B cell (primary cell): ENCODE measurements around the gene ITGB1. TPM values are rescaled to one million over a fixed set of nuclear protein-coding genes. Genes with fewer than 3 reads are reported as not detected.

Experiments
- ATAC-seq: fragments of 200-7000 bp; cut with Tn5 transposase; one replicate; pipeline ENCODE4 v1.10.0; 2021; ENCODE audit warnings: low read depth, mild to moderate bottlenecking, moderate number of reproducible peaks, moderate library complexity
- CTCF ChIA-PET: fragments of 350-600 bp; sonication (Branson Sonifier 250); formaldehyde crosslinking; loops from one replicate; lab custom pipeline; 2021; ENCODE audit warnings: antibody characterized with exemption, inconsistent platforms; lab: Charles Lee
- POLR2A ChIA-PET: fragments of 350-600 bp; sonication (Branson Sonifier 250); formaldehyde crosslinking; loops from one replicate; lab custom pipeline; 2021; ENCODE audit warnings: antibody characterized with exemption; lab: Charles Lee
- DNase-seq: peaks from one replicate; pipeline ENCODE4 v3.0.0; 2013
- H2AFZ ChIP-seq: 2 replicates; pipeline ENCODE4 v1.6.1; 2012; ENCODE audit warnings: mild to moderate bottlenecking, low read depth, low read length; ENCODE audit not compliant: insufficient read depth, poor library complexity, severe bottlenecking
- H3K27ac ChIP-seq, 2 donors: 1 replicate in 1 of 2; 2 replicates in 1 of 2; pipeline ENCODE4 v1.5.1; 2012 to 2013; ENCODE audit warnings: low read length in 2 of 2, mild to moderate bottlenecking in 2 of 2, moderate library complexity in 1 of 2
- H3K27me3 ChIP-seq, 4 experiments: fragments of 200-600 bp in 1 of 4; sonication (generic) in 1 of 4; replicated peaks in 1 of 4; 1 replicate in 2 of 4; 2 replicates in 2 of 4; pipeline versions ENCODE4 v1.6.1 to v1.7.0; 2013 to 2016; ENCODE audit warnings: low read length in 3 of 4, mild to moderate bottlenecking in 2 of 4, mixed read lengths in 1 of 4, moderate library complexity in 1 of 4; ENCODE audit not compliant: insufficient read depth in 4 of 4, control insufficient read depth in 3 of 4; ENCODE audit errors: control extremely low read depth in 1 of 4
- H3K36me3 ChIP-seq, 2 experiments: replicated peaks in 1 of 2; 1 replicate in 1 of 2; 2 replicates in 1 of 2; pipeline versions ENCODE4 v1.6.1 to v1.7.1; 2013; ENCODE audit warnings: low read length in 1 of 2; ENCODE audit not compliant: insufficient read depth in 2 of 2, control insufficient read depth in 1 of 2; ENCODE audit errors: control extremely low read depth in 1 of 2, extremely low read depth in 1 of 2
- H3K4me1 ChIP-seq, 2 donors: fragments of 200-600 bp in 1 of 2; sonication (generic) in 1 of 2; 1 replicate in 1 of 2; 2 replicates in 1 of 2; pipeline versions ENCODE4 v1.5.1 to v1.6.1; 2013 to 2017; ENCODE audit warnings: low read length in 2 of 2; ENCODE audit not compliant: control insufficient read depth in 2 of 2, insufficient read depth in 2 of 2
- H3K4me2 ChIP-seq: replicated peaks from 2 replicates; pipeline ENCODE3; 2012; ENCODE audit warnings: mild to moderate bottlenecking, low read depth, low read length; ENCODE audit not compliant: poor library complexity, severe bottlenecking
- H3K4me3 ChIP-seq, 5 experiments: fragments of 200-600 bp in 1 of 5; sonication (generic) in 1 of 5; 1 replicate in 3 of 5; 2 replicates in 2 of 5; pipeline versions ENCODE4 v1.5.1 to v1.7.0; 2011 to 2016; ENCODE audit warnings: low read length in 4 of 5, mild to moderate bottlenecking in 4 of 5, low read depth in 2 of 5, control low read depth in 1 of 5, moderate library complexity in 1 of 5; ENCODE audit not compliant: insufficient read depth in 1 of 5; ENCODE audit errors: control extremely low read depth in 1 of 5, extremely low read depth in 1 of 5
- H3K79me2 ChIP-seq: fragments of 200-600 bp; sonication (generic); one replicate; pipeline ENCODE4 v1.6.0; 2016; ENCODE audit warnings: low read length; ENCODE audit not compliant: control insufficient read depth, insufficient read depth
- H3K9ac ChIP-seq: fragments of 200-600 bp; sonication (generic); 2 replicates; pipeline ENCODE4 v1.6.1; 2017; ENCODE audit warnings: mild to moderate bottlenecking, low read length, moderate library complexity
- H3K9me3 ChIP-seq, 3 donors: one replicate each; pipeline versions ENCODE4 v1.6.1 to v1.7.1; 2013; ENCODE audit warnings: low read length in 2 of 3; ENCODE audit not compliant: control insufficient read depth in 2 of 3, insufficient read depth in 1 of 3; ENCODE audit errors: control extremely low read depth in 1 of 3
- H4K20me1 ChIP-seq: 2 replicates; pipeline ENCODE4 v1.6.0; 2012; ENCODE audit warnings: mild to moderate bottlenecking, low read length; ENCODE audit not compliant: insufficient read depth, control insufficient read depth, poor library complexity, severe bottlenecking
- H3K27ac Mint-ChIP-seq: one replicate; pipeline ENCODE4 v1.8.0; 2021; ENCODE audit warnings: mixed read lengths
- H3K27me3 Mint-ChIP-seq: one replicate; pipeline ENCODE4 v1.8.0; 2021; ENCODE audit warnings: mixed read lengths
- H3K4me1 Mint-ChIP-seq: one replicate; pipeline ENCODE4 v1.8.0; 2021; ENCODE audit warnings: mixed read lengths
- H3K4me3 Mint-ChIP-seq: one replicate; pipeline ENCODE4 v1.8.0; 2021; ENCODE audit warnings: mixed read lengths
- H3K9me3 Mint-ChIP-seq: one replicate; pipeline ENCODE4 v1.8.0; 2022; ENCODE audit warnings: mixed read lengths; ENCODE audit not compliant: insufficient read depth
- EZH2 ChIP-seq: IDR thresholded peaks from 2 replicates; pipeline ENCODE4 v1.6.1; 2012; ENCODE audit warnings: borderline replicate concordance, low read depth, mild to moderate bottlenecking, moderate library complexity, low read length; ENCODE audit not compliant: insufficient read depth, poor library complexity, severe bottlenecking
- WGBS: methylation state at CpG from one replicate; pipeline ENCODE4 v1.1.5; 2013; ENCODE audit warnings: missing lambda C conversion rate; ENCODE audit not compliant: insufficient coverage; 5-methylcytosine and 5-hydroxymethylcytosine counted together
- intact Hi-C: fragments of 100-400 bp; cut with micrococcal nuclease; formaldehyde crosslinking; loops from one replicate; pipeline ENCODE4 v1.10.0; 2022
- polyA plus RNA-seq: library from polyadenylated mRNA; depleted of rRNA; stranded (reverse); fragments of >200 nt; gene quantifications from 2 replicates; pipeline ENCODE4 v1.2.3, GENCODE V29; 2012
- total RNA-seq, 2 donors: library from RNA; stranded (reverse); fragments of 120-200 nt in 1 of 2; gene quantifications; 1 replicate in 1 of 2; 2 replicates in 1 of 2; pipeline versions ENCODE4 v1.2.3 to v1.2.4, GENCODE V29; 2013 to 2022
- TF ChIP-seq, protein P1 (sequence below): fragments of 200-600 bp; IDR thresholded peaks from one replicate; pipeline ENCODE4 v1.8.0; 2022; ENCODE audit warnings: antibody characterized with exemption, mild to moderate bottlenecking

ITGB1 gene
- total and polyA plus RNA-seq, 2 donors (not counting 1 experiment from before 2014, with no cell fraction given), result 30.8 to 128 TPM

DNA sequence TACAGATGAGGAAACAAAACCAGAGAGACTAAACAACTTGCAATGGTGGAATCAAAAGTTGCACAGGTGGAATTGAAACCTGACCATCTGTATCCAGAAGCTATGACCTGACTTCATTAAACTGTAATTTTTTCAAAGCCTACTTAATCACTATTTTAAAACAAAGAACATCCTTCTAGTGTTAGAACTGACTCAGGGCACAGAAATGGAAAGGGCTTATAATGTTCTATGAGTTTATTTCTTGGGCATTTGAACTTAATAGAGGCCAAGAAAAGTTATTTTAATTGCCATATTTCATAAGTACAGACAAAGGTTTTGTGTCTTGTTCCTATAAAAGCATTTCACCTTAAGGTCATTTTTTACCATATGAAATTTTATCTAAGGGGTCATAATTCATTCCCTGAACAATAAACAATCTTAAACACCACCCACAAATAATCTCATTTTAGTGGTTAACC lies 8.8 kb downstream of the ITGB1 start:
- Histone ChIP-seq H3K9ac (no peak overlapping the region), H3K79me2 (peaks cover 74% of the 10 kb centered on the region), H3K4me2 (no peak overlapping the region), H3K4me3 (no peak overlapping the region), H3K4me1 (peaks cover under 1 to 16% of the 10 kb centered on the region in 2 donors), H4K20me1 (peaks cover 11% of the 10 kb centered on the region), H3K9me3 (no peaks in the 10 kb centered on the region), H2AFZ (no peak overlapping the region), H3K27ac (no peak overlapping the region), H3K27me3 (no peaks in the 10 kb centered on the region), H3K36me3 (no peaks in the 10 kb centered on the region)
- H3K9me3 Mint-ChIP-seq, result no peaks in the 10 kb centered on the region
- POLR2A ChIA-PET, result no interaction called here
- CTCF ChIA-PET, result interaction anchor here (0.6 kb wide), 1 partner anchor 89 kb away, joined by 3 read pairs; no protein-coding TSS in a partner anchor
- H3K27ac Mint-ChIP-seq, result no peak overlapping the region
- no peaks in the 10 kb centered on the region for H3K27me3 Mint-ChIP-seq
- H3K4me3 Mint-ChIP-seq, result no peak overlapping the region
- no peak for DNase-seq
- no peak for TF ChIP-seq EZH2
- TF ChIP-seq, protein P1, sequence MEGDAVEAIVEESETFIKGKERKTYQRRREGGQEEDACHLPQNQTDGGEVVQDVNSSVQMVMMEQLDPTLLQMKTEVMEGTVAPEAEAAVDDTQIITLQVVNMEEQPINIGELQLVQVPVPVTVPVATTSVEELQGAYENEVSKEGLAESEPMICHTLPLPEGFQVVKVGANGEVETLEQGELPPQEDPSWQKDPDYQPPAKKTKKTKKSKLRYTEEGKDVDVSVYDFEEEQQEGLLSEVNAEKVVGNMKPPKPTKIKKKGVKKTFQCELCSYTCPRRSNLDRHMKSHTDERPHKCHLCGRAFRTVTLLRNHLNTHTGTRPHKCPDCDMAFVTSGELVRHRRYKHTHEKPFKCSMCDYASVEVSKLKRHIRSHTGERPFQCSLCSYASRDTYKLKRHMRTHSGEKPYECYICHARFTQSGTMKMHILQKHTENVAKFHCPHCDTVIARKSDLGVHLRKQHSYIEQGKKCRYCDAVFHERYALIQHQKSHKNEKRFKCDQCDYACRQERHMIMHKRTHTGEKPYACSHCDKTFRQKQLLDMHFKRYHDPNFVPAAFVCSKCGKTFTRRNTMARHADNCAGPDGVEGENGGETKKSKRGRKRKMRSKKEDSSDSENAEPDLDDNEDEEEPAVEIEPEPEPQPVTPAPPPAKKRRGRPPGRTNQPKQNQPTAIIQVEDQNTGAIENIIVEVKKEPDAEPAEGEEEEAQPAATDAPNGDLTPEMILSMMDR, result no peak
- intact Hi-C loops, result no loop called here
- peaks cover 71% of the 10 kb centered on the region for H3K4me1 Mint-ChIP-seq
- ATAC-seq, result no peak

- no peak for ATAC-seq
- Mint-ChIP-seq H3K9me3 (no peaks in the 10 kb centered on the region), H3K4me3 (peak overlapping the region; percentile 11), H3K4me1 (peaks cover 70% of the 10 kb centered on the region), H3K27ac (peak overlapping the region; percentile 47), H3K27me3 (no peaks in the 10 kb centered on the region)
- no peak overlapping the region for H3K4me2 ChIP-seq
- H4K20me1 ChIP-seq, result peaks cover 13% of the 10 kb centered on the region
- H3K9ac ChIP-seq, result no peak overlapping the region
- no peak overlapping the region for H2AFZ ChIP-seq
- peaks cover 9 to 24% of the 10 kb centered on the region in 2 donors for H3K4me1 ChIP-seq
- no peaks in the 10 kb centered on the region for H3K36me3 ChIP-seq
- DNase-seq, result no peak
- ChIA-PET CTCF (interaction anchor here (0.6 kb wide), 1 partner anchor 88 kb away, joined by 3 read pairs; no protein-coding TSS in a partner anchor), POLR2A (no interaction called here)
- WGBS, result no CpG with 5 or more reads among the region's 3 CpGs
- H3K27ac ChIP-seq, result no peak overlapping the region
- TF ChIP-seq, protein P1, result no peak
- no peak for TF ChIP-seq EZH2
- intact Hi-C loops, result no loop called here
- H3K79me2 ChIP-seq, result peaks cover 74% of the 10 kb centered on the region
- no peaks in the 10 kb centered on the region for H3K27me3 ChIP-seq
- H3K4me3 ChIP-seq, result no peak overlapping the region
- no peaks in the 10 kb centered on the region for H3K9me3 ChIP-seq
These were observed 9.6 kb downstream of the ITGB1 start for GRCh38 chr10:32948451-32948850.
